HepG2 (cell line): ENCODE measurements around the gene PRMT6. TPM values are rescaled to one million over a fixed set of nuclear protein-coding genes. Genes with fewer than 3 reads are reported as not detected.

Source experiments
- GABPA ChIP-seq, 2 experiments: IDR thresholded peaks; 2 replicates each; pipeline ENCODE4 v1.6.1; 2011 to 2016; ENCODE audit warnings: low read depth in 2 of 2, low read length in 1 of 2, missing biosample characterization in 1 of 2, missing genetic modification characterization in 1 of 2
- ISL2 ChIP-seq: sonication (generic); formaldehyde crosslinking; IDR thresholded peaks from 2 replicates; pipeline ENCODE4 v1.5.0; 2020; ENCODE audit warnings: missing genetic modification reagents
- MEIS1 ChIP-seq: sonication (generic); formaldehyde crosslinking; IDR thresholded peaks from 2 replicates; pipeline ENCODE4 v1.9.0; 2021; ENCODE audit warnings: mild to moderate bottlenecking, missing genetic modification reagents, moderate library complexity, borderline replicate concordance
- NCOA5 ChIP-seq: sonication (generic); formaldehyde crosslinking; IDR thresholded peaks from 2 replicates; pipeline ENCODE4 v1.4.0; 2020; ENCODE audit warnings: missing genetic modification reagents
- PHF8 ChIP-seq: sonication (generic); formaldehyde crosslinking; IDR thresholded peaks from 2 replicates; pipeline ENCODE4 v1.5.0; 2020; ENCODE audit warnings: missing genetic modification reagents
- POGZ ChIP-seq: sonication (generic); formaldehyde crosslinking; IDR thresholded peaks from 2 replicates; pipeline ENCODE4 v1.4.0; 2020; ENCODE audit warnings: mild to moderate bottlenecking, missing genetic modification reagents
- SPEN ChIP-seq: sonication (generic); formaldehyde crosslinking; IDR thresholded peaks from 2 replicates; pipeline ENCODE4 v1.5.1; 2020; ENCODE audit warnings: low read depth, mild to moderate bottlenecking, missing genetic modification reagents
- ZFP36L1 ChIP-seq: sonication (generic); formaldehyde crosslinking; IDR thresholded peaks from 2 replicates; pipeline ENCODE4 v1.8.0; 2022; ENCODE audit warnings: mild to moderate bottlenecking, missing genetic modification reagents, moderate library complexity
- ZKSCAN1 ChIP-seq: fragments of 150-350 bp; IDR thresholded peaks from 2 replicates; pipeline ENCODE4 v1.6.1; 2014; ENCODE audit warnings: low read length
- ZNF232 ChIP-seq: sonication (generic); formaldehyde crosslinking; IDR thresholded peaks from 2 replicates; pipeline ENCODE4 v1.4.0; 2020; ENCODE audit warnings: missing genetic modification reagents, borderline replicate concordance
- ZNF468 ChIP-seq: sonication (generic); formaldehyde crosslinking; IDR thresholded peaks from 2 replicates; pipeline ENCODE4 v1.8.0; 2022; ENCODE audit warnings: mild to moderate bottlenecking, moderate library complexity, missing genetic modification reagents
- ZNF484 ChIP-seq: sonication (generic); formaldehyde crosslinking; IDR thresholded peaks from 2 replicates; pipeline ENCODE4 v1.5.1; 2020; ENCODE audit warnings: mild to moderate bottlenecking, low read depth, missing genetic modification reagents, borderline replicate concordance
- ZNF839 ChIP-seq: sonication (generic); formaldehyde crosslinking; IDR thresholded peaks from 2 replicates; pipeline ENCODE4 v1.4.0; 2020; ENCODE audit warnings: missing genetic modification reagents, mild to moderate bottlenecking, borderline replicate concordance
- ZSCAN20 ChIP-seq: sonication (generic); formaldehyde crosslinking; IDR thresholded peaks from 2 replicates; pipeline ENCODE4 v1.4.0; 2020; ENCODE audit warnings: missing genetic modification reagents, mild to moderate bottlenecking, borderline replicate concordance
- polyA plus RNA-seq, 8 experiments: library from polyadenylated mRNA; depleted of rRNA in 3 of 8; stranded (reverse) in 7 of 8; unstranded in 1 of 8; fragments of >200 nt; fragmentation: Illumina TruSeq in 4 of 8; extraction: Trizol in 4 of 8; gene quantifications; 2 replicates each; pipeline versions ENCODE4 v1.2.1 to v1.2.3, GENCODE V29; 2011 to 2016; ENCODE audit warnings: low read depth in 4 of 8, missing spikeins in 1 of 8, mixed read lengths in 1 of 8; ENCODE audit not compliant: insufficient read depth in 1 of 8
- total RNA-seq, 5 experiments: library from RNA; depleted of rRNA; stranded (reverse); fragments of >200 nt; fragmentation: Illumina TruSeq; extraction: Trizol; gene quantifications; 2 replicates each; pipeline ENCODE4 v1.2.3, GENCODE V29; 2016; ENCODE audit warnings: low read depth in 1 of 5
- TF ChIP-seq, protein P1 (sequence below): sonication (generic); formaldehyde crosslinking; IDR thresholded peaks from 2 replicates; pipeline ENCODE4 v1.4.0; 2020; ENCODE audit warnings: missing genetic modification reagents
- TF ChIP-seq, protein P2 (sequence below): sonication (generic); formaldehyde crosslinking; IDR thresholded peaks from 2 replicates; pipeline ENCODE4 v1.8.0; 2022; ENCODE audit warnings: low read depth, missing genetic modification reagents
- TF ChIP-seq, protein P3 (sequence below): IDR thresholded peaks from 2 replicates; pipeline ENCODE4 v1.6.1; 2012; ENCODE audit warnings: inconsistent platforms
- TF ChIP-seq, protein P4 (sequence below): sonication (generic); formaldehyde crosslinking; IDR thresholded peaks from 2 replicates; pipeline ENCODE4 v1.8.1; 2023; ENCODE audit warnings: mild to moderate bottlenecking, inconsistent platforms, moderate library complexity, missing genetic modification reagents, borderline replicate concordance
- TF ChIP-seq, protein P5 (sequence below): sonication (generic); formaldehyde crosslinking; IDR thresholded peaks from 2 replicates; pipeline ENCODE4 v1.5.0; 2020; ENCODE audit warnings: mild to moderate bottlenecking, missing genetic modification reagents

The PRMT6 gene
- total and polyA plus RNA-seq, 2 of the 13 experiments (the other 11 are each of a cell fraction or from before 2014, with no cell fraction given), result 8.1 to 15.8 TPM

DNA sequence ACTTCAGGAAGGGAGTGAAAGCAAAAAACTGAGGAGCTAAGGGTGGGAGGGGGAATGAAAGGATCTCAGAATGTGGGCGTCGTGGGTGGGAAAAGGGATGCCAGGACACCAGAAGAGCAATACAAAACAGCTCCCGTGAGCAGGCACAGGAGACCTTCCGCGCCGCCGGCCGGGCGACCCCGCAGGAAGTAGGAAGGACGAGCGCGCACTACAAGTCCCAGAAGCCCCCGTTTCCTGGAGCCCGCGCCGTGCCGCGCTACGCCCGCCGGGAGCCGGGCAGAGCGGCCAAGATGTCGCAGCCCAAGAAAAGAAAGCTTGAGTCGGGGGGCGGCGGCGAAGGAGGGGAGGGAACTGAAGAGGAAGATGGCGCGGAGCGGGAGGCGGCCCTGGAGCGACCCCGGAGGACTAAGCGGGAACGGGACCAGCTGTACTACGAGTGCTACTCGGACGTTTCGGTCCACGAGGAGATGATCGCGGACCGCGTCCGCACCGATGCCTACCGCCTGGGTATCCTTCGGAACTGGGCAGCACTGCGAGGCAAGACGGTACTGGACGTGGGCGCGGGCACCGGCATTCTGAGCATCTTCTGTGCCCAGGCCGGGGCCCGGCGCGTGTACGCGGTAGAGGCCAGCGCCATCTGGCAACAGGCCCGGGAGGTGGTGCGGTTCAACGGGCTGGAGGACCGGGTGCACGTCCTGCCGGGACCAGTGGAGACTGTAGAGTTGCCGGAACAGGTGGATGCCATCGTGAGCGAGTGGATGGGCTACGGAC, at the start of gene PRMT6 (continued):
- TF ChIP-seq, protein P1, sequence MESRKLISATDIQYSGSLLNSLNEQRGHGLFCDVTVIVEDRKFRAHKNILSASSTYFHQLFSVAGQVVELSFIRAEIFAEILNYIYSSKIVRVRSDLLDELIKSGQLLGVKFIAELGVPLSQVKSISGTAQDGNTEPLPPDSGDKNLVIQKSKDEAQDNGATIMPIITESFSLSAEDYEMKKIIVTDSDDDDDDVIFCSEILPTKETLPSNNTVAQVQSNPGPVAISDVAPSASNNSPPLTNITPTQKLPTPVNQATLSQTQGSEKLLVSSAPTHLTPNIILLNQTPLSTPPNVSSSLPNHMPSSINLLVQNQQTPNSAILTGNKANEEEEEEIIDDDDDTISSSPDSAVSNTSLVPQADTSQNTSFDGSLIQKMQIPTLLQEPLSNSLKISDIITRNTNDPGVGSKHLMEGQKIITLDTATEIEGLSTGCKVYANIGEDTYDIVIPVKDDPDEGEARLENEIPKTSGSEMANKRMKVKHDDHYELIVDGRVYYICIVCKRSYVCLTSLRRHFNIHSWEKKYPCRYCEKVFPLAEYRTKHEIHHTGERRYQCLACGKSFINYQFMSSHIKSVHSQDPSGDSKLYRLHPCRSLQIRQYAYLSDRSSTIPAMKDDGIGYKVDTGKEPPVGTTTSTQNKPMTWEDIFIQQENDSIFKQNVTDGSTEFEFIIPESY (CRISPR knock-in tag), result no peak
- TF ChIP-seq ISL2, result no peak; the same call in 1 of the 2 replicates
- TF ChIP-seq ZSCAN20 (CRISPR knock-in tag), result peak; percentile 22; the same call in 1 of the 2 replicates
- no peak for TF ChIP-seq ZNF232
- TF ChIP-seq, protein P2, sequence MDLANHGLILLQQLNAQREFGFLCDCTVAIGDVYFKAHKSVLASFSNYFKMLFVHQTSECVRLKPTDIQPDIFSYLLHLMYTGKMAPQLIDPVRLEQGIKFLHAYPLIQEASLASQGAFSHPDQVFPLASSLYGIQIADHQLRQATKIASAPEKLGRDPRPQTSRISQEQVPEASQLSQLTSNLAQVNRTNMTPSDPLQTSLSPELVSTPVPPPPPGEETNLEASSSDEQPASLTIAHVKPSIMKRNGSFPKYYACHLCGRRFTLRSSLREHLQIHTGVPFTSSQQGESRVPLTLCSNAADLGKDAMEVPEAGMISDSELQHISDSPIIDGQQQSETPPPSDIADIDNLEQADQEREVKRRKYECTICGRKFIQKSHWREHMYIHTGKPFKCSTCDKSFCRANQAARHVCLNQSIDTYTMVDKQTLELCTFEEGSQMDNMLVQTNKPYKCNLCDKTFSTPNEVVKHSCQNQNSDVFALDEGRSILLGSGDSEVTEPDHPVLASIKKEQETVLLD (CRISPR knock-in tag), result no peak
- TF ChIP-seq GABPA (IDR thresholded peaks at IDR 0.05; ENCODE audit: low read depth, low read length), result peak; percentile 71
- peak; percentile 91 for TF ChIP-seq GABPA (CRISPR knock-in tag; IDR thresholded peaks at IDR 0.05; ENCODE audit: low read depth)
- TF ChIP-seq POGZ (CRISPR knock-in tag), result peak; percentile 54; the same call in 1 of the 2 replicates
- peak; percentile 65 for TF ChIP-seq SPEN (CRISPR knock-in tag)
- TF ChIP-seq ZNF484, result no peak
- TF ChIP-seq ZNF468 (CRISPR knock-in tag), result no peak
- no peak for TF ChIP-seq NCOA5 (CRISPR knock-in tag)
- TF ChIP-seq MEIS1 (CRISPR knock-in tag), result no peak
- TF ChIP-seq ZKSCAN1, result no peak
- TF ChIP-seq, protein P3, sequence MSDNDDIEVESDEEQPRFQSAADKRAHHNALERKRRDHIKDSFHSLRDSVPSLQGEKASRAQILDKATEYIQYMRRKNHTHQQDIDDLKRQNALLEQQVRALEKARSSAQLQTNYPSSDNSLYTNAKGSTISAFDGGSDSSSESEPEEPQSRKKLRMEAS, result peak; percentile 69
- TF ChIP-seq ZFP36L1 (CRISPR knock-in tag), result 0 out of 2 replicates have a peak, but pooled peaks have one; percentile 29
- TF ChIP-seq PHF8 (CRISPR knock-in tag), result peak; percentile 84
- TF ChIP-seq, protein P4, sequence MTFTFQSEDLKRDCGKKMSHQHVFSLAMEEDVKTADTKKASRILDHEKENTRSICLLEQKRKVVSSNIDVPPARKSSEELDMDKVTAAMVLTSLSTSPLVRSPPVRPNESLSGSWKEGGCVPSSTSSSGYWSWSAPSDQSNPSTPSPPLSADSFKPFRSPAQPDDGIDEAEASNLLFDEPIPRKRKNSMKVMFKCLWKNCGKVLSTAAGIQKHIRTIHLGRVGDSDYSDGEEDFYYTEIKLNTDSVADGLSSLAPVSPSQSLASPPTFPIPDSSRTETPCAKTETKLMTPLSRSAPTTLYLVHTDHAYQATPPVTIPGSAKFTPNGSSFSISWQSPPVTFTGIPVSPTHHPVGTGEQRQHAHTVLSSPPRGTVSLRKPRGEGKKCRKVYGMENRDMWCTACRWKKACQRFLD (CRISPR knock-in tag), result peak; percentile 59; the same call in 1 of the 2 replicates
- TF ChIP-seq, protein P5, sequence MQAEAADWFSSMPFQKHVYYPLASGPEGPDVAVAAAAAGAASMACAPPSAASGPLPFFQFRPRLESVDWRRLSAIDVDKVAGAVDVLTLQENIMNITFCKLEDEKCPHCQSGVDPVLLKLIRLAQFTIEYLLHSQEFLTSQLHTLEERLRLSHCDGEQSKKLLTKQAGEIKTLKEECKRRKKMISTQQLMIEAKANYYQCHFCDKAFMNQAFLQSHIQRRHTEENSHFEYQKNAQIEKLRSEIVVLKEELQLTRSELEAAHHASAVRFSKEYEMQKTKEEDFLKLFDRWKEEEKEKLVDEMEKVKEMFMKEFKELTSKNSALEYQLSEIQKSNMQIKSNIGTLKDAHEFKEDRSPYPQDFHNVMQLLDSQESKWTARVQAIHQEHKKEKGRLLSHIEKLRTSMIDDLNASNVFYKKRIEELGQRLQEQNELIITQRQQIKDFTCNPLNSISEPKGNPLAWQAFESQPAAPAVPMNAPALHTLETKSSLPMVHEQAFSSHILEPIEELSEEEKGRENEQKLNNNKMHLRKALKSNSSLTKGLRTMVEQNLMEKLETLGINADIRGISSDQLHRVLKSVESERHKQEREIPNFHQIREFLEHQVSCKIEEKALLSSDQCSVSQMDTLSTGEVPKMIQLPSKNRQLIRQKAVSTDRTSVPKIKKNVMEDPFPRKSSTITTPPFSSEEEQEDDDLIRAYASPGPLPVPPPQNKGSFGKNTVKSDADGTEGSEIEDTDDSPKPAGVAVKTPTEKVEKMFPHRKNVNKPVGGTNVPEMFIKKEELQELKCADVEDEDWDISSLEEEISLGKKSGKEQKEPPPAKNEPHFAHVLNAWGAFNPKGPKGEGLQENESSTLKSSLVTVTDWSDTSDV (CRISPR knock-in tag), result no peak
- TF ChIP-seq ZNF839, result no peak
